ENCODE results near the gene DNAH1. TPM values are rescaled to one million over a fixed set of nuclear protein-coding genes. Genes with fewer than 3 reads are reported as not detected.

The DNAH1 gene
- total RNA-seq, 1 experiment from 2014 or later, result 3.0 TPM

DNA sequence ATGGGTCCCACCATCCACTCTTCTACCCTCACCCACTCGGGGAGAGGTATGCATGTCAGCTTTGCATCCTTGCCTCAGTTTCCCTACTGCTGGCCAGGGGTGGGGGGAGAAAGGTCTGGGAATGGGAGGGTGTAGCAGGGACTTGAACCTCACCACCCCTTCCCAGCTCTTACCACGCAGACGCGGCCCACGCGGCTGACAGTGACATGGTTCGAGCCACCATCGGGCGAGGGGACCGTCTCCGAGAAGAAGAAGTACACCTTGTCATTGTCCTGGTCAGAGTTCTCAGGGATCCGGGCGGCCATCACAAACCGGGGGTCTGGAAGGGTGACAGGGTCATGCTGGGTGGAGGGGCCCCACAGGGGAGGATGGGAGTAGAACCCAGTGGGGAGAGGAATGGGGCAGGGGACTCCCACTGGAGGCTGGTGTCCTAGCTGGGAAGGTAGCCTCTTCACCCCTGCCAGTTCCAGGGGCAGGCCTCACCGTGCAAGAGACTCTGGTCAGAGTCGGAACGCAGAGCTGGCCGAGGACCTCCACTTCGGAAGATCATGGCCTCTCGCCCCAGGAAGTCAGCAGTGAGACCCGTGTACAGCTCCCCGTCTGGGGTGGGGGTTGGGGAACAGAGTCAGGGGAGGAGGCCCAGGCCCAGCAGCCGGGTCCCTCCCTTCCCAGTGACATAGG, 125.1 kb downstream of the DNAH1 start:
- ChIA-PET CTCF (interaction anchor here (0.6 to 5.5 kb wide), 3 partner anchors 9 to 18 kb away, joined by 3 to 35 read pairs (median 4); no protein-coding TSS in a partner anchor), POLR2A (no interaction called here)
- H3K36me3 Mint-ChIP-seq (ENCODE audit: insufficient read depth, unreplicated experiment), result no peaks in the 10 kb centered on the region
- no peak overlapping the region for H3K4me3 Mint-ChIP-seq (ENCODE audit: unreplicated experiment)
- no peaks in the 10 kb centered on the region for H3K9me3 Mint-ChIP-seq (ENCODE audit: unreplicated experiment)
- TF ChIP-seq, protein P1, sequence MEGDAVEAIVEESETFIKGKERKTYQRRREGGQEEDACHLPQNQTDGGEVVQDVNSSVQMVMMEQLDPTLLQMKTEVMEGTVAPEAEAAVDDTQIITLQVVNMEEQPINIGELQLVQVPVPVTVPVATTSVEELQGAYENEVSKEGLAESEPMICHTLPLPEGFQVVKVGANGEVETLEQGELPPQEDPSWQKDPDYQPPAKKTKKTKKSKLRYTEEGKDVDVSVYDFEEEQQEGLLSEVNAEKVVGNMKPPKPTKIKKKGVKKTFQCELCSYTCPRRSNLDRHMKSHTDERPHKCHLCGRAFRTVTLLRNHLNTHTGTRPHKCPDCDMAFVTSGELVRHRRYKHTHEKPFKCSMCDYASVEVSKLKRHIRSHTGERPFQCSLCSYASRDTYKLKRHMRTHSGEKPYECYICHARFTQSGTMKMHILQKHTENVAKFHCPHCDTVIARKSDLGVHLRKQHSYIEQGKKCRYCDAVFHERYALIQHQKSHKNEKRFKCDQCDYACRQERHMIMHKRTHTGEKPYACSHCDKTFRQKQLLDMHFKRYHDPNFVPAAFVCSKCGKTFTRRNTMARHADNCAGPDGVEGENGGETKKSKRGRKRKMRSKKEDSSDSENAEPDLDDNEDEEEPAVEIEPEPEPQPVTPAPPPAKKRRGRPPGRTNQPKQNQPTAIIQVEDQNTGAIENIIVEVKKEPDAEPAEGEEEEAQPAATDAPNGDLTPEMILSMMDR (IDR thresholded peaks at IDR 0.05; ENCODE audit: unreplicated experiment), result no peak
- H3K4me1 Mint-ChIP-seq (ENCODE audit: insufficient read depth, unreplicated experiment), result no peaks in the 10 kb centered on the region
- H3K27ac Mint-ChIP-seq (ENCODE audit: low read depth, unreplicated experiment), result no peak overlapping the region
- no peak for DNase-seq (ENCODE audit: unreplicated experiment)
- H3K27me3 Mint-ChIP-seq (ENCODE audit: insufficient read depth, unreplicated experiment), result no peaks in the 10 kb centered on the region
- BruUV-seq (replicated peaks), result no TSS peak
- intact Hi-C loops (cut with micrococcal nuclease), result loop anchor here (10.0 kb wide), 1 partner anchor 206 kb away; the partner anchor contains the start of gene TWF2

DNA sequence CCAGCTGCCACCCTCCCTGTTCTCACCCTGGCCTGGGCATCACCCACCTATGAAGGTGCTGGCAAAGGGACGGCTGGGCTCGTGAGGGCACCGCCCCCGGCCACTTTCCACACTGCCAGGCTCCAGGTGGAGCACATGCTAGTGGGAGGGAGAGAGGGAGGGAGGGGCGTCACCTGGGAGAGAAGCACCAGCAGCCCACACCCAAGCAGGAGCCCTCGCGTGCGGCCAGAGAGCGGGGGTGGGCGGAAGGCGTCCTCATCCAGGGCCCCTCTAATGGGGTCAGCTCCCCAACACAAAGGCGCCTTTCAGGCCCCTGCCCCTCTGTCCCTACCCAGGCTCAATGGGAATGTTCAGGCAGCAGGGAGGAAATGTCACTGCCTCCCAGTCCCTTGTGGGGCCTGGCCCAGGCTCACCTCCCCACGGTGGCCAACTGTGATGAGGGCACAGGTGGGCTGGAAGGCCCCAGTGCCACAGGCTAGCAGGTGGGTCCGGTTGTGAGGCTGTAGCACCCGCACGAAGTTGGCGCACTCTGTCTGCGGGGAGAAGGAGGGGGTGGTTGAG, 125.7 kb downstream of the DNAH1 start:
- TF ChIP-seq, protein P1 (IDR thresholded peaks at IDR 0.05; ENCODE audit: unreplicated experiment), result no peak
- intact Hi-C loops (cut with micrococcal nuclease), result loop anchor here (10.0 kb wide), 1 partner anchor 207 kb away; the partner anchor contains the start of gene TWF2
- BruUV-seq (replicated peaks), result no TSS peak
- CTCF ChIA-PET, result interaction anchor here (0.6 to 5.5 kb wide), 2 partner anchors 13 to 913 kb away, joined by 3 to 35 read pairs; no protein-coding TSS in a partner anchor
- H3K27me3 Mint-ChIP-seq (ENCODE audit: insufficient read depth, unreplicated experiment), result no peaks in the 10 kb centered on the region
- H3K9me3 Mint-ChIP-seq (ENCODE audit: unreplicated experiment), result no peaks in the 10 kb centered on the region
- H3K4me3 Mint-ChIP-seq (ENCODE audit: unreplicated experiment), result no peak overlapping the region
- POLR2A ChIA-PET, result no interaction called here
- no peak for DNase-seq (ENCODE audit: unreplicated experiment)
- H3K36me3 Mint-ChIP-seq (ENCODE audit: insufficient read depth, unreplicated experiment), result no peaks in the 10 kb centered on the region
- no peaks in the 10 kb centered on the region for H3K4me1 Mint-ChIP-seq (ENCODE audit: insufficient read depth, unreplicated experiment)
- H3K27ac Mint-ChIP-seq (ENCODE audit: low read depth, unreplicated experiment), result no peak overlapping the region

DNA sequence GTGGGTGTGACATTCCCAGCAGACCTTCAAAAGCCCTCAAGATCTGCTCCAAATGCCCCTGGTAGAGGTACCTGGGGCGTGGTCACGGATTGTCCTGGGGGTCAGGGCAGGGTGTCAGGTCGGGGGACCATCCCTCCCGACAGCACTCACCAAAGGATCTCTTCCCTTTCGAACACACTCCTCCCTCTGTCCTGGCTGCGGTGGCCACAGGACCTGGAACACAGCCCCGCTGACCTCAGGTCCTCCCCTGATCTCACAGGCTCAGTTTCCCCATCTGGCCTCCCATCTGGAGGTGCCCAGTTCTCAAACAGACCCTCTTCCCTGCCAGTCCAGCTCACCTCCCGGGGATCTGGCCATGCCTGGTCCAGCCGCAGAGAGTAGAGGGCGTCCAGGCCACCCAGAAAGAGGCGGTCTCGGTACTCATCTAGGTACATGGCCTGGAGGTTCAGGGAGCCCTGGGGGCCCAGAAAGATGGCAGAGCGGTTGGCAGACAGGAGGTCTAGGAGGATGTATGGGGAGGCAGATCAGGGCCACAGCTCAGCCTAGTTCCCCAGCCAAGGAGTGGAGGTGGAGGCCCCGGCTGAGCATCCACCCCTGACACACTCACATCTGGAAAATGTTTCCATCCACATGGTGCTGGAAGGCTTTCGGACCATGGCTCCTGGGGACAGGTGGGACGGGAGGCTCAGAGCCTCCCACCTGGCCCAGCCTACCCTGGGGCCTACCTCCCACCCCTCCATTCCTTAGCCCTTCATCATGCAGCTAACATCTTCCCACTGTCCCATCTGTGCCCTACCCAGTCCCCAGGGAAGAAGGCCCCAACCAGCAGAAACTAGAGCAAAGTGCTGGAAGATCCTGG, 126.5 kb downstream of the DNAH1 start:
- H3K36me3 Mint-ChIP-seq (ENCODE audit: insufficient read depth, unreplicated experiment), result no peaks in the 10 kb centered on the region
- no peaks in the 10 kb centered on the region for H3K9me3 Mint-ChIP-seq (ENCODE audit: unreplicated experiment)
- intact Hi-C loops (cut with micrococcal nuclease), result loop anchor here (10.0 kb wide), 1 partner anchor 208 kb away; the partner anchor contains the start of gene TWF2
- BruUV-seq (replicated peaks), result no TSS peak
- H3K4me3 Mint-ChIP-seq (ENCODE audit: unreplicated experiment), result no peak overlapping the region
- DNase-seq (ENCODE audit: unreplicated experiment), result no peak
- H3K4me1 Mint-ChIP-seq (ENCODE audit: insufficient read depth, unreplicated experiment), result no peaks in the 10 kb centered on the region
- H3K27ac Mint-ChIP-seq (ENCODE audit: low read depth, unreplicated experiment), result no peak overlapping the region
- CTCF ChIA-PET, result interaction anchor here (0.6 to 8.3 kb wide), 3 partner anchors 13 to 914 kb away, joined by 3 to 278 read pairs (median 4); no protein-coding TSS in a partner anchor
- TF ChIP-seq, protein P1 (IDR thresholded peaks at IDR 0.05; ENCODE audit: unreplicated experiment), result no peak
- no peaks in the 10 kb centered on the region for H3K27me3 Mint-ChIP-seq (ENCODE audit: insufficient read depth, unreplicated experiment)
- POLR2A ChIA-PET, result no interaction called here

DNA sequence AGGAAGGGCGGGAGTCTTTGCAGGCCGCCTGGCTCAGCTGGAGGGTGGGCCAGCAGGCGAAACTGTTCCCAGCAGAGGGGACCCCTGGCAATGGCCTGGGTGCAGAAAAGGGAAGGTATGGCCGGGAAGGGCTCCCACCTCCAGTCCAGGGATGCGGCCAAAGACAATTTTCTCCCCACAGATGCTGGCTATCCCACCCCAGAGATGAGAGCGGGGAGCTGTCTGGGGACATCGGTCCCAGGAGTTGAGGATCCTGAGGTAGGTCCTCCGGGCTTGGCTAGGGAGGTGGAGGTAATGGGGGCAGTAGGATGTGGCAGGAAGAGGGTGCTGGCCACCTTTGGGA, 127.1 kb downstream of the DNAH1 start:
- BruUV-seq (replicated peaks), result no TSS peak
- TF ChIP-seq, protein P1 (IDR thresholded peaks at IDR 0.05; ENCODE audit: unreplicated experiment), result no peak
- no peaks in the 10 kb centered on the region for H3K9me3 Mint-ChIP-seq (ENCODE audit: unreplicated experiment)
- intact Hi-C loops (cut with micrococcal nuclease), result loop anchor here (10.0 kb wide), 1 partner anchor 208 kb away; the partner anchor contains the start of gene TWF2
- H3K4me1 Mint-ChIP-seq (ENCODE audit: insufficient read depth, unreplicated experiment), result no peaks in the 10 kb centered on the region
- no peaks in the 10 kb centered on the region for H3K27me3 Mint-ChIP-seq (ENCODE audit: insufficient read depth, unreplicated experiment)
- POLR2A ChIA-PET, result no interaction called here
- CTCF ChIA-PET, result interaction anchor here (0.7 to 8.3 kb wide), 3 partner anchors 14 to 225 kb away, joined by 3 to 278 read pairs (median 29); no protein-coding TSS in a partner anchor
- H3K27ac Mint-ChIP-seq (ENCODE audit: low read depth, unreplicated experiment), result no peak overlapping the region
- no peak for DNase-seq (ENCODE audit: unreplicated experiment)
- H3K36me3 Mint-ChIP-seq (ENCODE audit: insufficient read depth, unreplicated experiment), result no peaks in the 10 kb centered on the region
- H3K4me3 Mint-ChIP-seq (ENCODE audit: unreplicated experiment), result no peak overlapping the region

Data from MCF 10A (cell line).